Spleen (tissue), 7 donors: Measurements from ENCODE around the gene SPATA12.

Experiments
- POLR2A ChIP-seq, 3 donors: fragments of 450-650 bp; IDR thresholded peaks; one replicate each; pipeline ENCODE4 v1.5.1; 2017; ENCODE audit warnings: antibody characterized with exemption in 3 of 3, mild to moderate bottlenecking in 1 of 3
- POLR2AphosphoS5 ChIP-seq, 3 donors: sonication (generic); formaldehyde crosslinking; IDR thresholded peaks; one replicate each; pipeline ENCODE4 v1.5.1; 2017; ENCODE audit warnings: antibody characterized with exemption in 3 of 3
- TF ChIP-seq, protein P1 (sequence below), 11 experiments: fragments of 200-600 bp in 7 of 11; fragments of 450-650 bp in 4 of 11; sonication (generic) in 4 of 11; IDR thresholded peaks in 8 of 11; conservative IDR thresholded peaks in 3 of 11; 1 replicate in 7 of 11; 2 replicates in 4 of 11; pipeline versions ENCODE4 v1.4.0 to v1.8.0; 2016 to 2021; ENCODE audit warnings: antibody characterized with exemption in 11 of 11, inconsistent platforms in 4 of 11, mild to moderate bottlenecking in 1 of 11
- donor health status: DM: no; HTN: no; CAD: no; lungs with moderate emphysema.
- donor health status: DM: no; HTN: no; CAD: no.
- donor health status: DM: no; HTN: no; CAD: no.

DNA sequence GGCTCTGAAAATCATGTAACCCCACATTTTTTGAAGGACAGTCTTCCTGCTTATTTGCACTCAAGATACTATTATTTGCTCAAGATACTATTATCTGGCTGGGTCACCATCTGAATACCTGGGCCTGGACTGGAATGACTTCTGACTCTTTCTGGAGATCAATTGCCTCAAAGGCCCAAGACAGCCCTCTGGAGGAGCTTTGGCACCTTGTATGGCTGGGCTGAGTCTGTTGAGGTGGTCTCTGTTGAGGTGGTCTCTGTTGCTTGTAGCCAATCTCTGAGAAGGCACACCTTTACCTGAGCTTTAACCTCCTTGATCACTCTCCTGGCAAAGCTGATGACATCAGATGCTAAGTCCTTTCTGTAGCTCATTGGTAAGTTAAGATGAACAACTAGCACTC is 33.0 kb downstream of the SPATA12 start:
- TF ChIP-seq, protein P1, sequence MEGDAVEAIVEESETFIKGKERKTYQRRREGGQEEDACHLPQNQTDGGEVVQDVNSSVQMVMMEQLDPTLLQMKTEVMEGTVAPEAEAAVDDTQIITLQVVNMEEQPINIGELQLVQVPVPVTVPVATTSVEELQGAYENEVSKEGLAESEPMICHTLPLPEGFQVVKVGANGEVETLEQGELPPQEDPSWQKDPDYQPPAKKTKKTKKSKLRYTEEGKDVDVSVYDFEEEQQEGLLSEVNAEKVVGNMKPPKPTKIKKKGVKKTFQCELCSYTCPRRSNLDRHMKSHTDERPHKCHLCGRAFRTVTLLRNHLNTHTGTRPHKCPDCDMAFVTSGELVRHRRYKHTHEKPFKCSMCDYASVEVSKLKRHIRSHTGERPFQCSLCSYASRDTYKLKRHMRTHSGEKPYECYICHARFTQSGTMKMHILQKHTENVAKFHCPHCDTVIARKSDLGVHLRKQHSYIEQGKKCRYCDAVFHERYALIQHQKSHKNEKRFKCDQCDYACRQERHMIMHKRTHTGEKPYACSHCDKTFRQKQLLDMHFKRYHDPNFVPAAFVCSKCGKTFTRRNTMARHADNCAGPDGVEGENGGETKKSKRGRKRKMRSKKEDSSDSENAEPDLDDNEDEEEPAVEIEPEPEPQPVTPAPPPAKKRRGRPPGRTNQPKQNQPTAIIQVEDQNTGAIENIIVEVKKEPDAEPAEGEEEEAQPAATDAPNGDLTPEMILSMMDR (IDR thresholded peaks at IDR 0.05 in 8 of 11, conservative IDR thresholded peaks at IDR 0.05 in 3 of 11) = no peak
- TF ChIP-seq POLR2A (IDR thresholded peaks at IDR 0.05) (no peak), POLR2AphosphoS5 (IDR thresholded peaks at IDR 0.05) (no peak)
